ENCODE measurements around the gene RALGPS2. TPM values are rescaled to one million over a fixed set of nuclear protein-coding genes. Genes with fewer than 3 reads are reported as not detected.

RALGPS2 gene
- total and polyA plus RNA-seq, 2 of the 13 experiments (the other 11 are each of a cell fraction or from before 2014, with no cell fraction given): 15.6 to 36.0 TPM

- H3K27ac ChIP-seq (ENCODE audit: extremely low read length, insufficient read depth, low read length): no peak overlapping the region
- DNase-seq (ENCODE audit: low spot score): no peak
- no peaks in the 10 kb centered on the region for H4K20me1 ChIP-seq (ENCODE audit: insufficient read depth, low read length)
- no peak for ATAC-seq
- ChIA-PET POLR2A (no interaction called here), CTCF (ENCODE audit: low intra/inter-chr PET ratio, low total read pairs) (no interaction called here)
- TF ChIP-seq ZBTB3 (CRISPR knock-in tag; IDR thresholded peaks at IDR 0.05; ENCODE audit: borderline replicate concordance, low read depth) (no peak), NR2F2 (IDR thresholded peaks at IDR 0.05; ENCODE audit: borderline replicate concordance, low read depth) (no peak), ZNF607 (CRISPR knock-in tag; IDR thresholded peaks at IDR 0.05; ENCODE audit: borderline replicate concordance) (no peak), RNF2 (conservative IDR thresholded peaks at IDR 0.05; ENCODE audit: low read depth) (no peak), SP4 (CRISPR knock-in tag; IDR thresholded peaks at IDR 0.05) (no peak), FOXA3 (CRISPR knock-in tag; IDR thresholded peaks at IDR 0.05) (no peak)
- intact Hi-C loops (cut with micrococcal nuclease; ENCODE audit: unreplicated experiment): no loop called here
- H3K4me2 ChIP-seq (ENCODE audit: low read depth, low read length): no peak overlapping the region
- no peak overlapping the region for H3K4me3 ChIP-seq (replicated peaks in 1 of 3; ENCODE audit: insufficient read depth in 1 of 3, low read depth in 2 of 3, low read length in 3 of 3)
- peaks cover 24% of the 10 kb centered on the region for H3K4me1 ChIP-seq (ENCODE audit: insufficient read depth, low read length)
- no peaks in the 10 kb centered on the region for H3K79me2 ChIP-seq (ENCODE audit: insufficient read depth, low read length)
- H3K27me3 ChIP-seq (ENCODE audit: control insufficient read depth in 1 of 2, insufficient read depth in 2 of 2, low read length in 2 of 2): no peaks in the 10 kb centered on the region
- no TSS peak for BruUV-seq (replicated peaks)
- in situ Hi-C loops (cut with HindIII; ENCODE audit: extremely low pct_ligation_motif_present, low pct_unique_long_range_greater_than_20kb): no loop called here
- H2AFZ ChIP-seq (ENCODE audit: low read length): no peak overlapping the region
- FAIRE-seq: no peak
- H3K36me3 ChIP-seq (replicated peaks in 1 of 2; ENCODE audit: control insufficient read depth in 1 of 2, insufficient read depth in 2 of 2, low read length in 2 of 2): peaks cover 3 to 12% of the 10 kb centered on the region in 2 experiments
- WGBS (ENCODE audit: low lambda C conversion rate): 98% methylated on average over 3 of the region's 3 CpGs
- no peaks in the 10 kb centered on the region for H3K9me3 ChIP-seq (ENCODE audit: low read length)
- no peak overlapping the region for H3K9ac ChIP-seq (ENCODE audit: insufficient read depth, low read depth, low read length)
Measured at GRCh38 chr1:178808529-178808928, 83.5 kb downstream of the RALGPS2 start.

- no peak overlapping the region for H3K9ac ChIP-seq (ENCODE audit: insufficient read depth, low read depth, low read length)
- no peaks in the 10 kb centered on the region for H3K9me3 ChIP-seq (ENCODE audit: low read length)
- H3K27ac ChIP-seq (ENCODE audit: extremely low read length, insufficient read depth, low read length): no peak overlapping the region
- ChIA-PET CTCF (ENCODE audit: low intra/inter-chr PET ratio, low total read pairs) (no interaction called here), POLR2A (no interaction called here)
- no peaks in the 10 kb centered on the region for H3K27me3 ChIP-seq (ENCODE audit: control insufficient read depth in 1 of 2, insufficient read depth in 2 of 2, low read length in 2 of 2)
- H4K20me1 ChIP-seq (ENCODE audit: insufficient read depth, low read length): no peaks in the 10 kb centered on the region
- intact Hi-C loops (cut with micrococcal nuclease; ENCODE audit: unreplicated experiment) (no loop called here), in situ Hi-C loops (cut with HindIII; ENCODE audit: extremely low pct_ligation_motif_present, low pct_unique_long_range_greater_than_20kb) (no loop called here)
- no peak for TF ChIP-seq PLSCR1 (CRISPR knock-in tag; IDR thresholded peaks at IDR 0.05; ENCODE audit: borderline replicate concordance)
- TF ChIP-seq CEBPB (IDR thresholded peaks at IDR 0.05; ENCODE audit: borderline replicate concordance, low read depth, low read length): peak; percentile 43; the same call in 1 of the 2 replicates
- TF ChIP-seq NCOR1 (IDR thresholded peaks at IDR 0.05; ENCODE audit: borderline replicate concordance, low read length): no peak
- no peak for TF ChIP-seq ZNF644 (CRISPR knock-in tag; IDR thresholded peaks at IDR 0.05; ENCODE audit: low read depth)
- TF ChIP-seq PHB2 (IDR thresholded peaks at IDR 0.05; ENCODE audit: partially characterized antibody): no peak
- TF ChIP-seq ZNF232 (CRISPR knock-in tag; IDR thresholded peaks at IDR 0.05; ENCODE audit: borderline replicate concordance): no peak
- no peak for TF ChIP-seq ZBTB14 (CRISPR knock-in tag; IDR thresholded peaks at IDR 0.05)
- TF ChIP-seq ZBTB43 (CRISPR knock-in tag; conservative IDR thresholded peaks at IDR 0.05): no peak
- TF ChIP-seq KDM4B (CRISPR knock-in tag; IDR thresholded peaks at IDR 0.05): no peak
- ATAC-seq: no peak
- BruUV-seq (replicated peaks): no TSS peak
- no peak overlapping the region for H3K4me3 ChIP-seq (replicated peaks in 1 of 3; ENCODE audit: insufficient read depth in 1 of 3, low read depth in 2 of 3, low read length in 3 of 3)
- H2AFZ ChIP-seq (ENCODE audit: low read length): no peak overlapping the region
- H3K4me2 ChIP-seq (ENCODE audit: low read depth, low read length): no peak overlapping the region
- H3K4me1 ChIP-seq (ENCODE audit: insufficient read depth, low read length): peaks cover 22% of the 10 kb centered on the region
- peaks cover 3 to 12% of the 10 kb centered on the region in 2 experiments for H3K36me3 ChIP-seq (replicated peaks in 1 of 2; ENCODE audit: control insufficient read depth in 1 of 2, insufficient read depth in 2 of 2, low read length in 2 of 2)
- FAIRE-seq: no peak
- no peak for DNase-seq (ENCODE audit: low spot score)
- H3K79me2 ChIP-seq (ENCODE audit: insufficient read depth, low read length): no peaks in the 10 kb centered on the region
Measured at GRCh38 chr1:178810585-178810984, 85.5 kb downstream of the RALGPS2 start.

All from HepG2 (cell line).